Stimulated activated naive CD8-positive, alpha-beta T cell treated with anti-CD3 and anti-CD28 coated beads, Interleukin-15, Interleukin-2, amounts not matched to agents 100 ng/mL and 50 ng/mL, for 24 hours (primary cell): ENCODE measurements around the gene UNG.

Experiments used
- H3K27ac Mint-ChIP-seq: one replicate; pipeline ENCODE4 v1.8.0; 2021; ENCODE audit warnings: mild to moderate bottlenecking, mixed read lengths
- H3K27me3 Mint-ChIP-seq: one replicate; pipeline ENCODE4 v1.8.0; 2021; ENCODE audit warnings: mixed read lengths
- H3K36me3 Mint-ChIP-seq: one replicate; pipeline ENCODE4 v1.8.0; 2021; ENCODE audit warnings: low read depth, mixed read lengths
- H3K4me1 Mint-ChIP-seq: one replicate; pipeline ENCODE4 v1.8.0; 2021; ENCODE audit warnings: low read depth, mixed read lengths
- H3K4me3 Mint-ChIP-seq: one replicate; pipeline ENCODE4 v1.8.0; 2021; ENCODE audit warnings: mild to moderate bottlenecking, mixed read lengths
- H3K9me3 Mint-ChIP-seq: one replicate; pipeline ENCODE4 v1.8.0; 2021; ENCODE audit warnings: mixed read lengths

The UNG gene

GRCh38 chr12:109069307-109070271 lies 27.8 kb upstream of the UNG start:
- no peaks in the 10 kb centered on the region for H3K4me1 Mint-ChIP-seq
- H3K36me3 Mint-ChIP-seq, result peaks cover 40% of the 10 kb centered on the region
- H3K9me3 Mint-ChIP-seq, result peaks cover under 1% of the 10 kb centered on the region
- no peak overlapping the region for H3K4me3 Mint-ChIP-seq
- H3K27me3 Mint-ChIP-seq, result no peaks in the 10 kb centered on the region
- no peak overlapping the region for H3K27ac Mint-ChIP-seq

- Mint-ChIP-seq H3K36me3 (peaks cover 65% of the 10 kb centered on the region), H3K27me3 (no peaks in the 10 kb centered on the region), H3K4me3 (no peak overlapping the region), H3K4me1 (no peaks in the 10 kb centered on the region), H3K9me3 (peaks cover 15% of the 10 kb centered on the region), H3K27ac (no peak overlapping the region)
Observed at GRCh38 chr12:109074866-109075265, 22.5 kb upstream of the UNG start.

- peaks cover 55% of the 10 kb centered on the region for H3K36me3 Mint-ChIP-seq
- no peaks in the 10 kb centered on the region for H3K4me1 Mint-ChIP-seq
- H3K4me3 Mint-ChIP-seq, result no peak overlapping the region
- no peak overlapping the region for H3K27ac Mint-ChIP-seq
- no peaks in the 10 kb centered on the region for H3K27me3 Mint-ChIP-seq
- peaks cover 9% of the 10 kb centered on the region for H3K9me3 Mint-ChIP-seq
Observed at GRCh38 chr12:109082751-109083150, 14.6 kb upstream of the UNG start.

- Mint-ChIP-seq H3K9me3 (peaks cover 3% of the 10 kb centered on the region), H3K4me3 (no peak overlapping the region), H3K27ac (no peak overlapping the region), H3K36me3 (peaks cover 51% of the 10 kb centered on the region), H3K4me1 (no peaks in the 10 kb centered on the region), H3K27me3 (no peaks in the 10 kb centered on the region)
Observed at GRCh38 chr12:109084425-109084824, 13.0 kb upstream of the UNG start.

- Mint-ChIP-seq H3K27ac (no peak overlapping the region), H3K36me3 (peaks cover 45% of the 10 kb centered on the region), H3K4me1 (peaks cover 4% of the 10 kb centered on the region), H3K4me3 (no peak overlapping the region), H3K27me3 (no peaks in the 10 kb centered on the region), H3K9me3 (no peaks in the 10 kb centered on the region)
Observed at GRCh38 chr12:109085590-109085989, 11.8 kb upstream of the UNG start.

GRCh38 chr12:109087250-109087649 lies 10.1 kb upstream of the UNG start:
- no peak overlapping the region for H3K4me3 Mint-ChIP-seq
- H3K27ac Mint-ChIP-seq, result peak overlapping the region; percentile 12
- H3K27me3 Mint-ChIP-seq, result no peaks in the 10 kb centered on the region
- peaks cover 20% of the 10 kb centered on the region for H3K4me1 Mint-ChIP-seq
- peaks cover 41% of the 10 kb centered on the region for H3K36me3 Mint-ChIP-seq
- no peaks in the 10 kb centered on the region for H3K9me3 Mint-ChIP-seq

GRCh38 chr12:109088818-109089217 lies 8.6 kb upstream of the UNG start:
- Mint-ChIP-seq H3K9me3 (no peaks in the 10 kb centered on the region), H3K4me1 (peaks cover 36% of the 10 kb centered on the region)

GRCh38 chr12:109089683-109090082 lies 7.7 kb upstream of the UNG start:
- H3K4me1 Mint-ChIP-seq, result peaks cover 37% of the 10 kb centered on the region

More at GRCh38 chr12:109088818-109089217, 8.6 kb upstream of the UNG start:
- H3K4me3 Mint-ChIP-seq, result no peak overlapping the region
- no peak overlapping the region for H3K27ac Mint-ChIP-seq
- no peaks in the 10 kb centered on the region for H3K27me3 Mint-ChIP-seq
- H3K36me3 Mint-ChIP-seq, result peaks cover 38% of the 10 kb centered on the region

GRCh38 chr12:109092497-109093021 lies 4.8 kb upstream of the UNG start:
- no peaks in the 10 kb centered on the region for H3K27me3 Mint-ChIP-seq
- peak overlapping the region; percentile 87 for H3K4me3 Mint-ChIP-seq
- H3K27ac Mint-ChIP-seq, result peak overlapping the region; percentile 89
- H3K9me3 Mint-ChIP-seq, result no peaks in the 10 kb centered on the region
- H3K36me3 Mint-ChIP-seq, result peaks cover 27% of the 10 kb centered on the region
- peaks cover 37% of the 10 kb centered on the region for H3K4me1 Mint-ChIP-seq

More at GRCh38 chr12:109089683-109090082, 7.7 kb upstream of the UNG start:
- Mint-ChIP-seq H3K4me3 (no peak overlapping the region), H3K9me3 (no peaks in the 10 kb centered on the region), H3K36me3 (peaks cover 38% of the 10 kb centered on the region), H3K27ac (peak overlapping the region; percentile 56), H3K27me3 (no peaks in the 10 kb centered on the region)

GRCh38 chr12:109093022-109093918 lies 4.1 kb upstream of the UNG start, which contains the start of gene ALKBH2:
ALKBH2 (minus strand) TSS chr12:109093472; CDS start chr12:109092786, 686 bp downstream.
- Mint-ChIP-seq H3K4me3 (peak within 1 kb of the TSS; percentile 87), H3K27ac (peak within 1 kb of the TSS; percentile 89), H3K36me3 (peaks cover 23% of the 10 kb centered on the region), H3K9me3 (no peaks in the 10 kb centered on the region), H3K4me1 (peaks cover 37% of the 10 kb centered on the region), H3K27me3 (no peaks in the 10 kb centered on the region)

GRCh38 chr12:109097140-109097434 lies 310 bp upstream of the UNG start:
- Mint-ChIP-seq H3K36me3 (peaks cover 41% of the 10 kb centered on the region), H3K27ac (no peak overlapping the region), H3K4me1 (peaks cover 40% of the 10 kb centered on the region)

GRCh38 chr12:109098183-109098604 lies 797 bp downstream of the UNG start:
- Mint-ChIP-seq H3K27ac (peak overlapping the region; percentile 79), H3K27me3 (no peaks in the 10 kb centered on the region), H3K9me3 (no peaks in the 10 kb centered on the region), H3K4me1 (peaks cover 29% of the 10 kb centered on the region), H3K4me3 (peak overlapping the region; percentile 88), H3K36me3 (peaks cover 42% of the 10 kb centered on the region)

More at GRCh38 chr12:109097140-109097434, 310 bp upstream of the UNG start:
- Mint-ChIP-seq H3K9me3 (no peaks in the 10 kb centered on the region), H3K27me3 (no peaks in the 10 kb centered on the region), H3K4me3 (peak overlapping the region; percentile 88)

GRCh38 chr12:109098651-109099050 lies 1.3 kb downstream of the UNG start:
- H3K9me3 Mint-ChIP-seq, result no peaks in the 10 kb centered on the region
- H3K36me3 Mint-ChIP-seq, result peaks cover 47% of the 10 kb centered on the region
- H3K4me1 Mint-ChIP-seq, result peaks cover 24% of the 10 kb centered on the region
- no peaks in the 10 kb centered on the region for H3K27me3 Mint-ChIP-seq
- H3K4me3 Mint-ChIP-seq, result peak overlapping the region; percentile 88
- H3K27ac Mint-ChIP-seq, result peak overlapping the region; percentile 79

GRCh38 chr12:109099431-109100020 lies 2.1 kb downstream of the UNG start:
- Mint-ChIP-seq H3K4me1 (peaks cover 22% of the 10 kb centered on the region), H3K9me3 (no peaks in the 10 kb centered on the region), H3K27ac (no peak overlapping the region)

More at GRCh38 chr12:109099431-109100020, 2.1 kb downstream of the UNG start:
- no peaks in the 10 kb centered on the region for H3K27me3 Mint-ChIP-seq
- H3K36me3 Mint-ChIP-seq, result peaks cover 53% of the 10 kb centered on the region
- H3K4me3 Mint-ChIP-seq, result peak overlapping the region; percentile 88
